SK-N-SH (cell line): ENCODE measurements around the gene SCD.

Source experiments
- CTCF ChIP-seq: fragments of 200-600 bp; sonication (generic); IDR thresholded peaks from 2 replicates; pipeline ENCODE4 v1.6.1; 2017; ENCODE audit warnings: antibody characterized with exemption, mild to moderate bottlenecking, moderate library complexity
- GATA2 ChIP-seq: sonication (generic); formaldehyde crosslinking; IDR thresholded peaks from 2 replicates; pipeline ENCODE4 v1.5.0; 2020; ENCODE audit warnings: mild to moderate bottlenecking, missing genetic modification reagents
- NRF1 ChIP-seq: IDR thresholded peaks from 2 replicates; pipeline ENCODE4 v1.6.1; 2012; ENCODE audit warnings: low read depth, mild to moderate bottlenecking, low read length
- RFX5 ChIP-seq: IDR thresholded peaks from 2 replicates; pipeline ENCODE4 v1.6.1; 2012; ENCODE audit warnings: mild to moderate bottlenecking, improper control_type of control experiment, low read length

GRCh38 chr10:100346765-100347567, at the start of gene SCD:
- TF ChIP-seq CTCF (no peak), GATA2 (CRISPR knock-in tag) (no peak), RFX5 (peak; percentile 77; the same call in 1 of the 2 replicates), NRF1 (no peak)
